HL-60/S4 treated with retinoic acid at 250 ng/mL for 4 days and 3 days (cell line): Measurements from ENCODE around the gene CSKMT.

ENCODE experiments used
- in situ Hi-C: fragments of 300-500 bp; cut with MboI; formaldehyde crosslinking; loops from 2 replicates; pipeline ENCODE4 v1.7.0; 2022; ENCODE audit warnings: low sequenced_read_pairs

Gene CSKMT

GRCh38 chr11:62687508-62688396 lies 22.6 kb downstream of the CSKMT start:
- in situ Hi-C loops, result no loop called here

GRCh38 chr11:62688491-62688890 lies 23.4 kb downstream of the CSKMT start:
- in situ Hi-C loops, result no loop called here

DNA sequence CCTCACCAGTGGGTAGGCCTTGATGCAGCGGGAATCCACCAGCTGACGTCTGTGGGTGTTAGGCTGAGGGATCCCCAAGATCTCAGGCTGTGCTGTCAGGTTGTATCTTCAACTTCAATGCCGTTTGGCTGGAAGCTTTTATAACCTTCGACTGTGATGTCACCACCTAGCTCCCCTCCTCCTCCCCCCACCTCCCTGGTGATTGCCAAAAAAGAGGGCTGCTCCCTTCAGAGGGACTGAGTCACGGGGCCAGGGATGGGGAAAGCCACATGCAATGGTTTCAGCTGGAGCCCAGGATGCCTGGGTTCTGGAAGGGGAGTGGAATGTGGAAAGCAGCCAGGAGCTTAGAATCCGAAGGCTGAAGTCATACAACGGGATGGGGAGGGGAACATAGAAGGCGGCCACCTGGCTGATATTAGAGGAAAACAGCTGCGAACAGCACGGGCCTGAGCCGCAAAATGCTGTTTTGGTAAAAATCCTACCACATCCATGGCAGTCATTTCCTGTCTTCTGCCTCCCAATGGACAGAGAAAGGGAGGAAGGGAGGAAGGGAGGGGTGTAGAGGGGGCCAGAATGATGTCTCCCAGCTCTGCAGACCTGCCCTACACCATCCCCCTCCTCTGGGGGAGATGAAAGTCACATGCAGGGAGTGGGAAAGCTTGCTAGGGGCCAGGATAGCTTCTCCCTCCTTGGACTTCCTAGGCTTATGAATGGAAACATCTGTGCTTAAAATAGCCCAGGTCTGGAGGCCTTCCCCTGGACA lies 24.5 kb downstream of the CSKMT start, which contains the start of gene LRRN4CL:
Gene LRRN4CL, minus strand, starts transcription at position 110 of the 763 bp plus-strand sequence. CDS start 1,022 bp downstream, outside the sequence.
- in situ Hi-C loops, result loop anchor here (10.0 kb wide), 1 partner anchor 275 kb away; the partner anchor contains the start of gene SCGB1A1

DNA sequence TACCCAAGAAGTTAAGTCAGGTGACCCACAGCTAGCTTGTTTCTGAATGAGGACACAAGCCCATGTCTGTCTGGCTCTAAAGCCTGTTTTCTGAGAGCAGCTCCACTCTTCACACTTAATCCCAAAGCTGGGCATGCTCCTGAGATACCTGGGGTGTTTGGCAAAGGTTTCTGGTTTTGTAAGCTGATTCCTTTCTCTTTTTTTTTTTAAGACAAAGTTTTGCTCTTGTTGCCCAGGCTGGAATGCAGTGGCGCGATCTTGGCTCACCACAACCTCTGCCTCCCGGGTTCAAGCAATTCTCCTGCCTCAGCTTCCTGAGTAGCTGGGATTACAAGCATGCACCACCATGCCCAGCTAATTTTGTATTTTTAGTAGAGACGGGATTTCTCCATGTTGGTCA lies 28.5 kb downstream of the CSKMT start:
- in situ Hi-C loops, result loop anchor here (10.0 kb wide), 1 partner anchor 279 kb away; the partner anchor contains the start of gene SCGB1A1

DNA sequence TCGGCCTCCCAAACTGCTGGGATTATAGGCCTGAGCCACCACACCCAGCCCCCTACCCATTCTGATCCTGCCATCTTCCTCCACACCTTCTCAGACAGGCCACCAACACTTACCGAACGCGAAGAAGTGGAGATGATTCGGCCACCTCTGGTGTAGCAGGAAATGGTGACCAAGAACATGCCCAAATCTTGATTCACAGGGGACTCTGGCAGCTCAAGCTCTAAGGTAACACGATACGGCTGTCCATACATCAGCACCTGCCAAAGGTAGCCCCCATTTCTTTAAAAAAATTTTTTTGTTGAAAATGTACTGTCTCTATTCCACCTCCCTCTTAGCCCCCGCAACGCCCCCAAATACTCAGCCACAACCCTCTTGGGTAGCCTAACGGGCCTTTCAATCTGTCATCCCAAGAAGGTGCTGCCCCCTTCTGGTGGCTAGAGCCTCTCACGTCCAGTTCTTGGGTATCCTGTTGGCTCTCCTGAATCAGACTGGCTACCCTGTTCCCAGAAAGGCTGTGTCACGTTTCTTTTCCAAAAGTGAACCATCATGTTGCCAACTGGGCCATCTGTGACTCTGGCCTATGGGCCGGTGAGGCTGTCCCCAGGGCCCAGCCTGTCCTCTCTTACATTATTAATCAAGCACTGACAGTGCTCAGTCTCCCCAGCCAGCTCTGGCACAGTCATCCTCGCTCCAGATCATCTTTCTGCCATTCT lies 29.5 kb downstream of the CSKMT start:
- in situ Hi-C loops, result loop anchor here (10.0 kb wide), 1 partner anchor 280 kb away; the partner anchor contains the start of gene SCGB1A1

GRCh38 chr11:62702246-62702645 lies 37.1 kb downstream of the CSKMT start:
- in situ Hi-C loops, result loop anchor here (10.0 kb wide), 1 partner anchor 107 kb away; the partner anchor contains the start of gene TUT1

DNA sequence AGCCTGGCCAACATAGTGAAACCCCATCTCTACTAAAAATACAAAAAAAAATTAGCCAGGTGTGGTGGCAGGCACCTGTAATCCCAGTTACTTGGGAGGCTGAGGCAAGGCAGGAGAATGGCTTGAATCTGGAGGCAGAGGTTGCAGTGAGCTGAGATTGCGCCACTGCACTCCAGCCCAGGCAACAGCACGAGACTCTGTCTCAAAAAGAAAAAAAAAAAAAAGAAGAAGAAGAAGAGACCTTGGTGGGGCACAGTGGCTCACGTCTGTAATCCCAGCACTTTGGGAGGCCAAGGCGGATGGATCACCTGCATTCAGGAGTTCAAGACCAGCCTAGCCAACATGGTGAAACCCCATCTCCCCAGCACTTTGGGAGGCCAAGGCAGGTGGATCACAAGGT lies 38.8 kb downstream of the CSKMT start:
- in situ Hi-C loops, result loop anchor here (10.0 kb wide), 1 partner anchor 109 kb away; the partner anchor contains the start of gene TUT1

DNA sequence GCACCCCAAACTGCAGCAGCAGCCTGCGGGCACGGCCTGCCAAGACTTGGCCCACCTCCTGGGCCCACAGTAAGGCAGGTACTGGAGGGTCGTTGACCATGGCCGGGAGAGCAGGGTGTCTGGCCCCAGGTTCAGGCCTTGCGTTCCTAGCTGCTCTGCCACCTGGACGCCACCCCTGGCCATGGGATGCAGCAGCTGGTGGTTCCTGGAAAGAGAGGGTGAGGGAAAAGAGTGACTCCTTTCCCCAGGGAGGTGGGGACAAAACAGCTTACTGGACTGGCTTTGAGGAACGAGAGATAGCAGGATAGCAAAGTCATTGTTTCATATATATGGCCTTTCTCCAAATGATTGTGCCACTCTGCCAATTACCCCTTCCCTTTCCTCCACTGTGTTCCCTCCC lies 40.3 kb downstream of the CSKMT start:
- in situ Hi-C loops, result loop anchor here (10.0 kb wide), 1 partner anchor 111 kb away; the partner anchor contains the start of gene TUT1

DNA sequence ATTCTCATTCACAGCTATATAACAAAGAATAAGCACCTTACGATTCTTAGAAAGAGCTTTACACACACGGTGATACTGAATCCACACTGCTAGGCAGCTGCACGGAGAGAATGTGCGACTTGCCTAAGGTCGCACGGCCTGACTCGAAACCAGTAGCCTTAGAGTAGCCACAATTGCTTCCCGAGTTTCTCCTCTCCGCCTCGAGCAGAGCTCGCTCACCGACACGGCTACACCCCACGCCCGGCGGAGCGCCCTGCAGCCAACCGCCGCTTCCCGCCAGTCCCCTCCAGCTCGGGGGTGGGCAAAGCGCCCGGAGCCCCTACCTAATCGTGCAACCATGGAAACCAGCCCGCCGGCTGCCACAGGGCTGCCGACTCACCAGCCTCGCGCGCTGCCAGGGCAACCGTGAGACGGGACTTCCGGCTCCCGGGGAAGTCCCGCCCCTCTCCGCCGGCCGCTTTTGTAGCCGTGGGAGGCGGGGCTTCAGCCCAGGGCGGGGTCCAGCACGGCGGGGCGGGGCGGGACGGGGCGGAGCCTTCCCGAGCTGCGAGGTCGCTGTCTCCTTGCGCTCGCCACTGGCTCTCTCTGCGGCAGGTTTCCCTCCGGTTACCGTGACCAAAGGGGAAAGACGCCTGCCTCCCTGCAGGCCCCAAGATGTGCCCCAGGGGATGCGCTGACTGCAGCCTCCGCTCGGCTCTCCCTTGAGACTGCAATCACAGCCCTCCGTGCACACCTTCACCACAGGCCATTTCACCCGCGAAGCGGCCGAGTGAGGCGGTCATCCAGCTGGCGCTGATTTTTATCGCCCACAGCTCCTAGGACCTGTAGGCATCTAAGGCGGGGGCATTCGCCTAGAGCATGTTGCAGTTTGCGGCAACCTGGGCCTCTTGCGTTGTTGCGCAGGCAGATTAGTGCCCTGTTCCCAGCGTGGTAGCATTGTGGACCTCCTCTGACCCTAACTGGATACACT lies 41.1 kb downstream of the CSKMT start:
- in situ Hi-C loops, result loop anchor here (10.0 kb wide), 1 partner anchor 111 kb away; the partner anchor contains the start of gene TUT1

- in situ Hi-C loops, result loop anchor here (10.0 kb wide), 1 partner anchor 112 kb away; the partner anchor contains the start of gene TUT1
Observed at GRCh38 chr11:62706850-62707247, 41.7 kb downstream of the CSKMT start.

DNA sequence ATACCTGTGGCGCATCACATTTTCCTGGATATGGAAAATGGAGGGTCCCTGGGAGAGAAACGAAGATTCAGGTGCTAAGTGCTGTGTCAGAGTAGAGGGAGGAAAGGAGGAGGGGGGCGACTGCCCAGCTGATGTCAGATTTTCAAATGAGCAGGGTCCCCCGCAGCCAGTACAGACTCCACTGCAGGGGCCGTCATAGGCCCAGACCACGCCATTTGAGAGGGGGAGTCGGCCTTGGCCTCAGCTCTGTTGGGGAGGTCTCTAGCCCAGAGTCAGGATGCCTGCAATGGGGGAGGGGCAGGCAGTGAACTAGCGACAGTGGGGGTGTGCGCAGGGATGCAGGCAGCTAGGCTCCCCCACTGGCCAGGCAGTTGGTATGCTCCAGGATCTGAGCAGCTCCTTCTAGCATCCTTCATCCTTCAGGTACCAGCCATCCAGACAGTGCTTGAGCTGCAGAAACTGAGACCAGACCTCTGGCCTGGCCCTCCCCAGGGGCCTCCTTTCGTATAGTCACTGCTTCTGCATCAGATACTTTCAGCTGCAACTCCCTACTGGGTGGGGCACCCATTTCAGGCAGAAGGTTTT lies 42.3 kb downstream of the CSKMT start, which contains the start of the genes BSCL2 and GNG3:
Gene BSCL2, minus strand, starts transcription at position 148 of the 585 bp plus-strand sequence. CDS start 229 bp downstream, outside the sequence.
Gene GNG3, plus strand, starts transcription at position 400 of the 585 bp plus-strand sequence. CDS start 620 bp downstream, outside the sequence.
- in situ Hi-C loops, result loop anchor here (10.0 kb wide), 1 partner anchor 113 kb away; the partner anchor contains the start of gene TUT1

- in situ Hi-C loops, result loop anchor here (10.0 kb wide), 1 partner anchor 114 kb away; the partner anchor contains the start of gene TUT1
Observed at GRCh38 chr11:62708392-62708791, 43.3 kb downstream of the CSKMT start.

GRCh38 chr11:62708793-62709192 lies 43.7 kb downstream of the CSKMT start:
- in situ Hi-C loops, result loop anchor here (10.0 kb wide), 1 partner anchor 114 kb away; the partner anchor contains the start of gene TUT1

- in situ Hi-C loops, result loop anchor here (10.0 kb wide), 1 partner anchor 115 kb away; the partner anchor contains the start of gene TUT1
Observed at GRCh38 chr11:62709247-62710000, 44.3 kb downstream of the CSKMT start.

DNA sequence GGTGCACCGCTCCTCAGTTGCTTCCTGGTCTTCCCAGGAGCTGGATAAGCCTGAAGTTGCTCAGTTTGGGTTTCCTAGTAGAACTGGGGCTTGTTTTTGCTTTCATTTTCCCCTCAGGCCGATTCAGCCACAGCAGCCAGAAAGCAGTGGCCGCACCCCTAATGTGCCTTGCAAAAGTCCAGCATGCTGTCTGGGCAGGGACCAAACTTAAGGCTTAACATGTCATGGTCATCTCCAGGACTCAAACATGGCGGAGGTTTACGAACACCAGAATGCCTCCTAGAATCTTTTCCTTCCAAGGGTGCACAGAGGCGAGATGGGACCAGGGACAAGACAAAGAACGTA lies 44.9 kb downstream of the CSKMT start:
- in situ Hi-C loops, result no loop called here

- in situ Hi-C loops, result no loop called here
Observed at GRCh38 chr11:62712276-62712812, 47.2 kb downstream of the CSKMT start.

- in situ Hi-C loops, result no loop called here
Observed at GRCh38 chr11:62712861-62713260, 47.7 kb downstream of the CSKMT start.
